ENCODE data around the gene TSPAN3.

Gene TSPAN3

GRCh38 chr15:76999996-77000395 is 70.9 kb downstream of the TSPAN3 start:
- no peak overlapping the region for H3K9ac ChIP-seq (ENCODE audit: low read length)
- no peaks in the 10 kb centered on the region for H3K36me3 ChIP-seq (ENCODE audit: control insufficient read depth, insufficient read depth, low read length)
- no peaks in the 10 kb centered on the region for H3K27me3 ChIP-seq (ENCODE audit: control insufficient read depth, insufficient read depth, low read length)
- peaks cover 10% of the 10 kb centered on the region; the same call in 1 of the 2 replicates for H3K4me1 ChIP-seq (ENCODE audit: control insufficient read depth, insufficient read depth, low read length)
- no peak overlapping the region for H3K4me3 ChIP-seq (ENCODE audit: low read depth, low read length)
- H3K9me3 ChIP-seq (ENCODE audit: control insufficient read depth, insufficient read depth, low read depth, low read length) = no peaks in the 10 kb centered on the region
- H3K27ac ChIP-seq (ENCODE audit: low read depth, low read length) = no peak overlapping the region

GRCh38 chr15:76998663-76999285 is 72.1 kb downstream of the TSPAN3 start:
- no peaks in the 10 kb centered on the region for H3K36me3 ChIP-seq (ENCODE audit: control insufficient read depth, insufficient read depth, low read length)
- H3K27ac ChIP-seq (ENCODE audit: low read depth, low read length) = no peak overlapping the region
- no peak overlapping the region for H3K4me3 ChIP-seq (ENCODE audit: low read depth, low read length)
- peaks cover 10% of the 10 kb centered on the region; the same call in 1 of the 2 replicates for H3K4me1 ChIP-seq (ENCODE audit: control insufficient read depth, insufficient read depth, low read length)
- H3K9ac ChIP-seq (ENCODE audit: low read length) = no peak overlapping the region
- no peaks in the 10 kb centered on the region for H3K27me3 ChIP-seq (ENCODE audit: control insufficient read depth, insufficient read depth, low read length)
- no peaks in the 10 kb centered on the region for H3K9me3 ChIP-seq (ENCODE audit: control insufficient read depth, insufficient read depth, low read depth, low read length)

GRCh38 chr15:76996526-76997401 is 74.1 kb downstream of the TSPAN3 start:
- no peaks in the 10 kb centered on the region for H3K9me3 ChIP-seq (ENCODE audit: control insufficient read depth, insufficient read depth, low read depth, low read length)
- no peaks in the 10 kb centered on the region for H3K36me3 ChIP-seq (ENCODE audit: control insufficient read depth, insufficient read depth, low read length)
- no peaks in the 10 kb centered on the region for H3K27me3 ChIP-seq (ENCODE audit: control insufficient read depth, insufficient read depth, low read length)
- H3K4me3 ChIP-seq (ENCODE audit: low read depth, low read length) = no peak overlapping the region
- H3K27ac ChIP-seq (ENCODE audit: low read depth, low read length) = no peak overlapping the region
- no peak overlapping the region for H3K9ac ChIP-seq (ENCODE audit: low read length)
- H3K4me1 ChIP-seq (ENCODE audit: control insufficient read depth, insufficient read depth, low read length) = peaks cover 10% of the 10 kb centered on the region; the same call in 1 of the 2 replicates

- no peak overlapping the region for H3K4me3 ChIP-seq (ENCODE audit: low read depth, low read length)
- H3K4me1 ChIP-seq (ENCODE audit: control insufficient read depth, insufficient read depth, low read length) = peaks cover 10% of the 10 kb centered on the region; the same call in 1 of the 2 replicates
- H3K9me3 ChIP-seq (ENCODE audit: control insufficient read depth, insufficient read depth, low read depth, low read length) = no peaks in the 10 kb centered on the region
- no peak overlapping the region for H3K9ac ChIP-seq (ENCODE audit: low read length)
- no peaks in the 10 kb centered on the region for H3K36me3 ChIP-seq (ENCODE audit: control insufficient read depth, insufficient read depth, low read length)
- no peak overlapping the region for H3K27ac ChIP-seq (ENCODE audit: low read depth, low read length)
- no peaks in the 10 kb centered on the region for H3K27me3 ChIP-seq (ENCODE audit: control insufficient read depth, insufficient read depth, low read length)
Measured at GRCh38 chr15:76996076-76996525, 74.8 kb downstream of the TSPAN3 start.

GRCh38 chr15:76994971-76995945 is 75.7 kb downstream of the TSPAN3 start, which contains the start of gene PSTPIP1:
TSS of gene PSTPIP1 (plus strand) at chr15:76995126. CDS start at chr15:76995574, 448 bp downstream.
- Histone ChIP-seq H3K27ac (ENCODE audit: low read depth, low read length) (no peak within 1 kb of the TSS), H3K9me3 (ENCODE audit: control insufficient read depth, insufficient read depth, low read depth, low read length) (no peaks in the 10 kb centered on the region), H3K36me3 (ENCODE audit: control insufficient read depth, insufficient read depth, low read length) (no peaks in the 10 kb centered on the region), H3K4me1 (ENCODE audit: control insufficient read depth, insufficient read depth, low read length) (peaks cover 10% of the 10 kb centered on the region; the same call in 1 of the 2 replicates), H3K4me3 (ENCODE audit: low read depth, low read length) (no peak within 1 kb of the TSS), H3K27me3 (ENCODE audit: control insufficient read depth, insufficient read depth, low read length) (no peaks in the 10 kb centered on the region), H3K9ac (ENCODE audit: low read length) (no peak within 1 kb of the TSS)

GRCh38 chr15:76994496-76994895 is 76.4 kb downstream of the TSPAN3 start:
- H3K4me3 ChIP-seq (ENCODE audit: low read depth, low read length) = no peak overlapping the region
- H3K9ac ChIP-seq (ENCODE audit: low read length) = no peak overlapping the region
- no peaks in the 10 kb centered on the region for H3K36me3 ChIP-seq (ENCODE audit: control insufficient read depth, insufficient read depth, low read length)
- peaks cover 10% of the 10 kb centered on the region; the same call in 1 of the 2 replicates for H3K4me1 ChIP-seq (ENCODE audit: control insufficient read depth, insufficient read depth, low read length)
- no peaks in the 10 kb centered on the region for H3K9me3 ChIP-seq (ENCODE audit: control insufficient read depth, insufficient read depth, low read depth, low read length)
- H3K27me3 ChIP-seq (ENCODE audit: control insufficient read depth, insufficient read depth, low read length) = no peaks in the 10 kb centered on the region
- no peak overlapping the region for H3K27ac ChIP-seq (ENCODE audit: low read depth, low read length)

- no peak overlapping the region for H3K4me3 ChIP-seq (ENCODE audit: low read depth, low read length)
- H3K9me3 ChIP-seq (ENCODE audit: control insufficient read depth, insufficient read depth, low read depth, low read length) = no peaks in the 10 kb centered on the region
- no peaks in the 10 kb centered on the region for H3K36me3 ChIP-seq (ENCODE audit: control insufficient read depth, insufficient read depth, low read length)
- peaks cover 14% of the 10 kb centered on the region for H3K4me1 ChIP-seq (ENCODE audit: control insufficient read depth, insufficient read depth, low read length)
- H3K9ac ChIP-seq (ENCODE audit: low read length) = no peak overlapping the region
- H3K27ac ChIP-seq (ENCODE audit: low read depth, low read length) = no peak overlapping the region
- no peaks in the 10 kb centered on the region for H3K27me3 ChIP-seq (ENCODE audit: control insufficient read depth, insufficient read depth, low read length)
Measured at GRCh38 chr15:76994001-76994400, 76.9 kb downstream of the TSPAN3 start.

GRCh38 chr15:76993114-76993725 is 77.7 kb downstream of the TSPAN3 start:
- Histone ChIP-seq H3K9ac (ENCODE audit: low read length) (no peak overlapping the region), H3K27me3 (ENCODE audit: control insufficient read depth, insufficient read depth, low read length) (no peaks in the 10 kb centered on the region), H3K36me3 (ENCODE audit: control insufficient read depth, insufficient read depth, low read length) (no peaks in the 10 kb centered on the region), H3K4me1 (ENCODE audit: control insufficient read depth, insufficient read depth, low read length) (peaks cover 22% of the 10 kb centered on the region), H3K4me3 (ENCODE audit: low read depth, low read length) (no peak overlapping the region), H3K27ac (ENCODE audit: low read depth, low read length) (no peak overlapping the region), H3K9me3 (ENCODE audit: control insufficient read depth, insufficient read depth, low read depth, low read length) (no peaks in the 10 kb centered on the region)

GRCh38 chr15:76991741-76992645 is 78.9 kb downstream of the TSPAN3 start:
- H3K27me3 ChIP-seq (ENCODE audit: control insufficient read depth, insufficient read depth, low read length) = no peaks in the 10 kb centered on the region
- H3K27ac ChIP-seq (ENCODE audit: low read depth, low read length) = no peak overlapping the region

More at GRCh38 chr15:76991741-76992645, 78.9 kb downstream of the TSPAN3 start:
- H3K9ac ChIP-seq (ENCODE audit: low read length) = no peak overlapping the region
- H3K4me3 ChIP-seq (ENCODE audit: low read depth, low read length) = no peak overlapping the region
- peaks cover 21% of the 10 kb centered on the region for H3K4me1 ChIP-seq (ENCODE audit: control insufficient read depth, insufficient read depth, low read length)
- no peaks in the 10 kb centered on the region for H3K9me3 ChIP-seq (ENCODE audit: control insufficient read depth, insufficient read depth, low read depth, low read length)
- H3K36me3 ChIP-seq (ENCODE audit: control insufficient read depth, insufficient read depth, low read length) = no peaks in the 10 kb centered on the region
